ENCODE results near the gene MACROD1. TPM values are rescaled to one million over a fixed set of nuclear protein-coding genes. Genes with fewer than 3 reads are reported as not detected.

The MACROD1 gene
- total and polyA plus RNA-seq, 2 donors (not counting 3 experiments of a cell fraction or from before 2014, with no cell fraction given): 11.0 to 16.2 TPM

DNA sequence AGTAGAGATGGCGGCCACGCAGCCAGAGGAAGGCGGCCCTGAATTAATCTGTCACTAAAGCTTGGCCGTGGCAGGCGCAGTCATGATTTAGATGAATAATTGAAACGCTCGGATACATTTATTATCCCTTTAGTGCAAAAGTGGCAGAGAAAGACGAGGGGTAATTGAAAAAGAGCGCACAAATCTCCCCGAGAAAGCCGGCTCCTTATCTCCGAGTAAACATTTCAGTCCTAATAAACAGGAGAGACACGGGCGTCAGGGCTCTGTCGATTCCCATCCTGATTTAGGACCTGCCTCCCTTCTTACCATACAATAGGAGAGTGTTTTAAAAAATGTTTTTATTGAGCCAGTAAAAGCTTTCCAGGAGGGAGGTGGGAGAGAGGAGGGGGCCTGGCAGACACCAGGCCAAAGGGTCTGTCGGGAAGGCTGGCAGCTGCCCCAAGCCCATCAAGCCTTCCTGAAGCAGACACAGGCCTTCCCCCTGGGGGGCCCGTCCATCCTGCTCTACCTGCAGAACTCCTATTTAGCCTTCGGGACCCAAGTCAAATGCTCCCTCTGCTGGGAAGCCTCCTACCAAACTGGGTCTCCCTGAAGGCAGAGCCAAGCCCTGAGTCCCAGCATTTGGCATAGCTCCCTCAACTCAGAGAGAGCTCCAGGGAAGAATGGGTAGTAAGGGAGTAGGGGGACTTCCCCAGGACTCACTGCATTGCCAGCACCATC lies 156.8 kb downstream of the MACROD1 start:
- ChIA-PET POLR2A (no interaction called here), CTCF (interaction anchor here (0.6 to 1.3 kb wide), 2 partner anchors 142 to 1266 kb away, joined by 3 to 4 read pairs; no protein-coding TSS in a partner anchor)
- Histone ChIP-seq H3K4me3 (replicated peaks in 1 of 3; ENCODE audit: insufficient read depth in 1 of 3, low read depth in 1 of 3, low read length in 3 of 3) (no peak overlapping the region), H3K9ac (replicated peaks; ENCODE audit: extremely low read depth, insufficient read depth, low read length) (no peak overlapping the region), H3K27me3 (ENCODE audit: control insufficient read depth in 2 of 2, insufficient read depth in 2 of 2, low read length in 2 of 2) (no peaks in the 10 kb centered on the region), H3K9me3 (replicated peaks; ENCODE audit: control insufficient read depth, insufficient read depth, low read length) (no peaks in the 10 kb centered on the region), H3K27ac (ENCODE audit: insufficient read depth, low read depth, low read length) (no peak overlapping the region), H3K4me2 (ENCODE audit: insufficient read depth, low read length) (no peak overlapping the region), H3K36me3 (ENCODE audit: control insufficient read depth in 2 of 2, extremely low read depth in 1 of 2, insufficient read depth in 2 of 2, low read length in 2 of 2) (no peaks in the 10 kb centered on the region), H2AFZ (ENCODE audit: low read depth, low read length) (no peak overlapping the region), H4K20me1 (replicated peaks; ENCODE audit: control insufficient read depth, extremely low read depth, insufficient read depth, low read length) (no peaks in the 10 kb centered on the region), H3K79me2 (ENCODE audit: control insufficient read depth, insufficient read depth, low read length) (no peaks in the 10 kb centered on the region), H3K4me1 (ENCODE audit: control insufficient read depth, extremely low read depth, insufficient read depth, low read length) (peaks cover 12% of the 10 kb centered on the region), H3K9me1 (replicated peaks; ENCODE audit: control insufficient read depth, extremely low read depth, insufficient read depth, low read length) (no peaks in the 10 kb centered on the region)
- dilution Hi-C loops (cut with MboI; ENCODE audit: extremely low pct_ligation_motif_present, low sequenced_read_pairs): no loop called here
- FAIRE-seq (no peak), DNase-seq (ENCODE audit: low read depth, low spot score) (no peak)
- no TSS peak for BruUV-seq (replicated peaks)
- TF ChIP-seq GATA2 (IDR thresholded peaks at IDR 0.05; ENCODE audit: insufficient read depth, insufficient read length, low read depth, low read length) (no peak), JUN (IDR thresholded peaks at IDR 0.05; ENCODE audit: borderline replicate concordance, insufficient read depth, insufficient read length, low read depth) (no peak), POLR2AphosphoS5 (IDR thresholded peaks at IDR 0.05; ENCODE audit: insufficient read depth, low read depth, low read length) (no peak)
- intact Hi-C loops (cut with micrococcal nuclease): no loop called here

GRCh38 chr11:64008283-64008913 lies 157.5 kb downstream of the MACROD1 start:
- Histone ChIP-seq H3K9me3 (replicated peaks; ENCODE audit: control insufficient read depth, insufficient read depth, low read length) (no peaks in the 10 kb centered on the region), H3K36me3 (ENCODE audit: control insufficient read depth in 2 of 2, extremely low read depth in 1 of 2, insufficient read depth in 2 of 2, low read length in 2 of 2) (no peaks in the 10 kb centered on the region), H3K4me2 (ENCODE audit: insufficient read depth, low read length) (no peak overlapping the region), H3K27me3 (ENCODE audit: control insufficient read depth in 2 of 2, insufficient read depth in 2 of 2, low read length in 2 of 2) (no peaks in the 10 kb centered on the region), H3K9ac (replicated peaks; ENCODE audit: extremely low read depth, insufficient read depth, low read length) (no peak overlapping the region), H3K4me1 (ENCODE audit: control insufficient read depth, extremely low read depth, insufficient read depth, low read length) (peaks cover 19% of the 10 kb centered on the region), H2AFZ (ENCODE audit: low read depth, low read length) (no peak overlapping the region), H3K27ac (ENCODE audit: insufficient read depth, low read depth, low read length) (no peak overlapping the region), H4K20me1 (replicated peaks; ENCODE audit: control insufficient read depth, extremely low read depth, insufficient read depth, low read length) (no peaks in the 10 kb centered on the region), H3K9me1 (replicated peaks; ENCODE audit: control insufficient read depth, extremely low read depth, insufficient read depth, low read length) (no peaks in the 10 kb centered on the region), H3K4me3 (replicated peaks in 1 of 3; ENCODE audit: insufficient read depth in 1 of 3, low read depth in 1 of 3, low read length in 3 of 3) (no peak overlapping the region), H3K79me2 (ENCODE audit: control insufficient read depth, insufficient read depth, low read length) (no peaks in the 10 kb centered on the region)
- ChIA-PET CTCF (interaction anchor here (0.6 to 1.5 kb wide), 9 partner anchors 8 to 1267 kb away, joined by 3 to 10 read pairs (median 3); no protein-coding TSS in a partner anchor), POLR2A (interaction anchor here (0.6 kb wide), 1 partner anchor 176 kb away, joined by 7 read pairs; no protein-coding TSS in a partner anchor)
- intact Hi-C loops (cut with micrococcal nuclease): no loop called here
- DNase-seq (ENCODE audit: low read depth, low spot score) (no peak), FAIRE-seq (no peak)
- TF ChIP-seq GATA2 (IDR thresholded peaks at IDR 0.05; ENCODE audit: insufficient read depth, insufficient read length, low read depth, low read length) (no peak), EZH2 (IDR thresholded peaks at IDR 0.05; ENCODE audit: borderline replicate concordance, low read depth, low read length, severe bottlenecking) (no peak), MYC (IDR thresholded peaks at IDR 0.05; ENCODE audit: low read depth, low read length) (no peak), FOS (IDR thresholded peaks at IDR 0.05; ENCODE audit: borderline replicate concordance, insufficient read depth, low read length) (no peak), CTCF (IDR thresholded peaks at IDR 0.05; ENCODE audit: extremely low read depth in 1 of 2, insufficient read depth in 1 of 2, low read depth in 1 of 2, low read length in 2 of 2) (no peak), POLR2A (IDR thresholded peaks at IDR 0.05; ENCODE audit: low read depth, low read length) (no peak), POLR2AphosphoS5 (IDR thresholded peaks at IDR 0.05; ENCODE audit: insufficient read depth, low read depth, low read length) (no peak), JUN (IDR thresholded peaks at IDR 0.05; ENCODE audit: borderline replicate concordance, insufficient read depth, insufficient read length, low read depth) (no peak)
- TF ChIP-seq, protein P1, sequence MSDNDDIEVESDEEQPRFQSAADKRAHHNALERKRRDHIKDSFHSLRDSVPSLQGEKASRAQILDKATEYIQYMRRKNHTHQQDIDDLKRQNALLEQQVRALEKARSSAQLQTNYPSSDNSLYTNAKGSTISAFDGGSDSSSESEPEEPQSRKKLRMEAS (IDR thresholded peaks at IDR 0.05; ENCODE audit: insufficient read depth, insufficient read length): no peak
- dilution Hi-C loops (cut with MboI; ENCODE audit: extremely low pct_ligation_motif_present, low sequenced_read_pairs): no loop called here
- BruUV-seq (replicated peaks): no TSS peak

Data from endothelial cell of umbilical vein (primary cell).